ENCODE data around the gene RPGR.

RPGR gene

GRCh38 chrX:38224160-38224559 is 103.1 kb downstream of the RPGR start (continued):
- TF ChIP-seq RARB (CRISPR knock-in tag; IDR thresholded peaks at IDR 0.05) = no peak
- TF ChIP-seq OSR1 (CRISPR knock-in tag; IDR thresholded peaks at IDR 0.05) = no peak
- TF ChIP-seq TSHZ2 (CRISPR knock-in tag; IDR thresholded peaks at IDR 0.05) = no peak
- no peak for TF ChIP-seq ZNF8 (CRISPR knock-in tag; IDR thresholded peaks at IDR 0.05)
- TF ChIP-seq BACH2 (CRISPR knock-in tag; IDR thresholded peaks at IDR 0.05; ENCODE audit: borderline replicate concordance) = no peak
- TF ChIP-seq CREB5 (CRISPR knock-in tag; IDR thresholded peaks at IDR 0.05; ENCODE audit: low read depth) = no peak
- no peak for TF ChIP-seq SNAI2 (CRISPR knock-in tag; IDR thresholded peaks at IDR 0.05)

GRCh38 chrX:38221391-38221929 is 105.8 kb downstream of the RPGR start:
- ATAC-seq = no peak
- no peak for TF ChIP-seq RARB (CRISPR knock-in tag; IDR thresholded peaks at IDR 0.05)
- TF ChIP-seq ZNF565 (CRISPR knock-in tag; conservative IDR thresholded peaks at IDR 0.05; ENCODE audit: low read depth) = no peak
- TF ChIP-seq ARNTL (CRISPR knock-in tag; IDR thresholded peaks at IDR 0.05; ENCODE audit: borderline replicate concordance, low read depth) = no peak
- no peak for TF ChIP-seq CREB5 (CRISPR knock-in tag; IDR thresholded peaks at IDR 0.05; ENCODE audit: low read depth)
- TF ChIP-seq ESRRG (CRISPR knock-in tag; IDR thresholded peaks at IDR 0.05) = no peak
- no peak for TF ChIP-seq ZNF8 (CRISPR knock-in tag; IDR thresholded peaks at IDR 0.05)

- ATAC-seq = peak; percentile 83
- TF ChIP-seq ZNF70 (CRISPR knock-in tag; IDR thresholded peaks at IDR 0.05) (no peak), ZNF8 (CRISPR knock-in tag; IDR thresholded peaks at IDR 0.05) (no peak), TSHZ2 (CRISPR knock-in tag; IDR thresholded peaks at IDR 0.05) (no peak), ZC3H10 (CRISPR knock-in tag; IDR thresholded peaks at IDR 0.05) (no peak), CREB5 (CRISPR knock-in tag; IDR thresholded peaks at IDR 0.05; ENCODE audit: low read depth) (no peak)
Observed at GRCh38 chrX:38220415-38221390, 106.6 kb downstream of the RPGR start, which contains the start of gene SRPX. Gene SRPX, minus strand, starts transcription at chrX:38220871. Its CDS starts 79 bp downstream, at chrX:38220792.

- TF ChIP-seq TOX (CRISPR knock-in tag; IDR thresholded peaks at IDR 0.05; ENCODE audit: borderline replicate concordance) (no peak), PPARA (CRISPR knock-in tag; IDR thresholded peaks at IDR 0.05; ENCODE audit: borderline replicate concordance) (no peak), PATZ1 (CRISPR knock-in tag; IDR thresholded peaks at IDR 0.05; ENCODE audit: borderline replicate concordance) (no peak), OSR1 (CRISPR knock-in tag; IDR thresholded peaks at IDR 0.05) (no peak), POU6F1 (CRISPR knock-in tag; IDR thresholded peaks at IDR 0.05; ENCODE audit: borderline replicate concordance, low read depth) (no peak), ESRRG (CRISPR knock-in tag; IDR thresholded peaks at IDR 0.05) (no peak), GLIS3 (CRISPR knock-in tag; IDR thresholded peaks at IDR 0.05) (no peak), ISL1 (CRISPR knock-in tag; IDR thresholded peaks at IDR 0.05) (no peak), ZFP3 (CRISPR knock-in tag; IDR thresholded peaks at IDR 0.05) (no peak)
- peak; percentile 75 for ATAC-seq
Observed at GRCh38 chrX:38220024-38220414, 107.3 kb downstream of the RPGR start.
